ENCODE measurements around the gene NR6A1.

The NR6A1 gene

GRCh38 chr9:124680714-124681390, 90.3 kb downstream of the NR6A1 start:
- no peak for DNase-seq

- DNase-seq = no peak
These were observed 91.1 kb downstream of the NR6A1 start for GRCh38 chr9:124680049-124680448.

- peak in 1 of 2 experiments; percentile 10 for DNase-seq
These were observed 95.0 kb downstream of the NR6A1 start for GRCh38 chr9:124676159-124676551.

DNA sequence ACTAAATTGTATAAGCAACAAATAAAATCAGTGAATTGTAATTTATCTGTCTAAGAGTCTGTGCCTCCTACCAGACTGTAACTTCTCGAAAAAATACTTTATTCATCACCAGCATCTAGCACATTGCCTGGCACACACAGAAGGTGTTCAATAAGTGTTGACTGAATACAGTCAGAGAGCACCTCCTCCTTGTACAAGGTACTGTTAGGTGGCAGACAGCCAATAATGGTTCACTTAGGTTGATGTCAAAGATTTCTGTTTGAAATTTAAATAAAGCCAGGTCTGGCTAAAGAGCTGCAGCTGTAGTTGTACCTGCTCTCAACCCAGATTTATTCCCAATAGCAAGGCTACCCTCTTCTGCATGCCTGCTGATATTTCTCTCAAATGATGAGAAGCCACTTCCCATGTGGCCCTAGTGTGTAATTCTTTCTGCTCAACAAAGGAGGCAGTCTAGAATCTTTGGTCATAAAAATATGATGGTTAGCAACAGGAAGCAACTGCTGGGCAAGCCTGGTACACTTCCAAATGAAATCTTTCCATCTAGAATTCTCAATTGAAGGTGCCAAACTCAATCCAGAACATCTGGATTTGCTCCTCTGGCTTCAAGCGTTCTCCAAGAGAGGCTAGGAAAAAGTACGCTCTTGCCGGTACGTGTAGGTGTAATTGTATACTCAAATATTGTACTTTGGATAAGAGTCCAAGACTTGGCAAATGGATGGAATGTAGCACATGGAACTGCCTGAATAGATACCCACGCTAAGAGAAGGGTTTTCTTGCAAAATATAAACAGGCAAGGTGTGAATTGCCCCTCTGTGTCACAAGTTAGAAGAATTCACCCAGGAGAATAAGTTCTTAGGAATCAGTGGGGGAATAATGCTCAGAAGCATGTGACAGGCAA, 95.6 kb downstream of the NR6A1 start:
- no peak for DNase-seq

DNA sequence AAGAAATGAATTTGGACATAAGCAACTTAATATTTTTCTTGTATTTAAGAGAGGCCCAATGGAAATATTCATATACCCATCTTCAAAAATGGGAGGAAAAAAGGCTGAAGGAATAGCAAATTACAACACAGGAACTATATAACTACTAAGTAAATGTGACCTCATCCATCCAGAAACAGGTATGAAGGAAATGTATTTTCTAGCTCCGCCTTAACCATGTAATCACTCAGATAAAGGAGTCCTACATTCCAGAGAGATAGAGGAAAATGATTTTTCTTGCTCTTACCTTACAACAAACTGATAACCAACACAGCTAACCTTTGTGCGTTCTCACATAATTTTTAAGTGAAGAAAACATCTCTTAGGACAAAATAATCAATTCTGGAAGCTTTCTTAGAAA, 96.5 kb downstream of the NR6A1 start:
- no peak for DNase-seq

DNA sequence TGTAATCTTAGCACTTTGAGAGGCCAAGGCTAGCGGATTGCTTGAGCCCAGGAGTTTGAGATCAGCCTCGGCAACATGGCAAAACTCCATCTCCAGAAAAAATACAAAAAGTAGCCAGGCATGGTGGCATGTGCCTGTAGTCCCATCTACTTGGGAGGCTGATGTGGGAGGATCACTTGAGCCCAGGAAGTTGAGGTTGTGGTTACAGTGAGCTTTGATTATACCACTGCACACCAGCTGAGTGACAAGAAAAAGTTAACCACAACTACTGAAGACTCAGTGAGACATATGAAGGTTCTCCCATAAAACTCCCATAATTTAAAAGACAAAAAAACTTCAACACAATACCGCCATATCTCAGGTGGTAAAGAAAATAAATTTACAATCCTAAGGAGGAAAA, 98.0 kb downstream of the NR6A1 start:
- DNase-seq = no peak

DNA sequence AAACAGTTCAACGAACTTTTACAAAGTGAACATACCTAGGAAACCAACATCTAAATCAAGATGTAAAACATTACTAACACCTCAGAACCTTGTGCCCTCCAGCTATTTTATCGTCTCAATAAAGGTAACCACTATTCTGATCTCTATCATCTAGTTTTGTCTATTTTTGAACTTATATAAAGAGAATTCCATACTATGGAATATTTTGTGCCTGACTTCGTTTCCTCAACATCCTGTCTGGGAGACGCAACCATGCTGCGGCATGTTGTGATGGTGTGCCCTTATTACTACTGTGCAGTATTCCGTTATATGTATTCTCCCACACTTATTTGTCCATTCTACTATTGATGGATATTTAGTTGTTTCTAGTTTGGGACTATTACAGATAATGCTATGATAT, 99.2 kb downstream of the NR6A1 start:
- DNase-seq = no peak

GRCh38 chr9:124666642-124667041, 104.5 kb downstream of the NR6A1 start:
- no peak for DNase-seq

GRCh38 chr9:124665391-124666058, 105.6 kb downstream of the NR6A1 start:
- DNase-seq = no peak

DNA sequence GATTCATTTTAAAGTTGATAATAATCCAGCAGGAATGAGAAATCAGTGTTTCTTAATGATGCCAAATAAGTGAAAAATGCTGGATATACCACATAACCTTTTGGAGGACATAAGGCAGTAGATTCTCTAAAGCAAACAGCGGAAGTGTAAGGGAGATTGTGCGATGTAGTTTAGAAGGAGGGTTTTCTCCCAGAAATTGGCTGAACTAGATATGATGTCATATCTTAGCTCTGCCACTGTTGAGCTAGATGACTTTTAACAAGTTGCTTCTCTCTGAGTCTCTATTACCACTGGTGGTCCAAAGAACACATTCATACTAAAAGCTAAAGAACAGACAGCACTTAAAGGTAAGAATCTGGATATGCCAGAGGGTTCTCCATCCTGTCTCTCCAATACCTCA, 107.0 kb downstream of the NR6A1 start:
- DNase-seq = no peak

DNA sequence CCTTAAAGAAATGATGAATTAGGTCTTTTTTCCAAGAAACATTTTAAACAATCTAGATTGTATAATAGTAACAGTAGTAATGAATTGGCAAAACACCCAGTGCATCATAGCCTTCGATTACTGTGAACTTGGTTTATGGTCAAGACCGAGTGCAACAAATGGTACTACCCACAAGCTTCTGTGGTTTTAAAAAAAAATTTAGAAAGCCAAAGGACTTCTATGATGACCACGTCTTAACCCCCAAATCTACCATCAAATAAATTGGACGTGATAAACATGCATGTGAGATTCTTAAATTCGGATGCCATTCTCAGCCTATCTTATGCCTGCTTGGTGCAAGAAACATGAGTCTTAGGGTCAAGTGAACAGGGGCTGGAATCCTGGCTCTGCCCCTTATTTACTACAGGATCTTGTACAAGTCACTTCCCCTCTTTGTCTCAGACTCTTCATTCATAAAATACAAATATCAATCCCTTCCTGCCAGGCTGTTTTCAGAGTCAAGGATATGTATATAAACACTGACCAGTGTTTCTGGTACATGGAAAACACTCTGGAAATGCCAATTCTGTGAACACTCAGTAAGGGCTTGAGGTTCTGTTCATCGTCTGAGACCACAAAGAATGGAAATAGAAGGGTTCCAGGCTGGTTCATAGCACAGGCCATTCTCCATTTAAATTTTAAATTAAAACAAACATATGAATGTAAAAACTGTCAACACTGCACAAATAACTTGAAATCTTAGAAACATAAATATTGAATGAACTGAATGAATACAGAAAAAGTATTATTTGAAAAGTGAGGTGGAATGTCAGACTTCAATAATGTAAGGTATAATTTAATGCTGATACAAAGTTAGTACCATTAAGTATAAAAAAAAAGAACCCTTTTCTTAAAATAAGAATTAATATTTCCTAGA, 107.8 kb downstream of the NR6A1 start:
- DNase-seq = no peak

- DNase-seq = no peak
These were observed 108.5 kb downstream of the NR6A1 start for GRCh38 chr9:124662561-124662960.

DNA sequence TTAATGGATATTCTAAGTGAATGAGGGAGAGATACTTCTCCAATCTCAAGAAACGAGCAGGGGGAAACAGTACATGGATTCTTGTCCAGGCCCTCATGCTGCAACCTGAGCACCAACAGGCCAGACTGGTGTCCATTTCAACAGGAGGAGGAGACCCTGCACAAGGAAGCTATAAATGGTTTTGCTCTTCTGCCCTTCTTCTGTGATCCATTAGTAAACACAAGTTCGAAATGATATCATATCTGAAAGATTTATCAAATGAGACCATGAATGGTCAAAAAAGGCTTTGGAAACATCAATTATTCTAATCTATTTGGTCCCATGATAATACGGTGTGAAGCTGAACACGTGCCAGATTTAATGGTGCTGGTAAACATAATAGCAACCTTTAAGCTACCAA, 109.8 kb downstream of the NR6A1 start:
- no peak for DNase-seq

DNA sequence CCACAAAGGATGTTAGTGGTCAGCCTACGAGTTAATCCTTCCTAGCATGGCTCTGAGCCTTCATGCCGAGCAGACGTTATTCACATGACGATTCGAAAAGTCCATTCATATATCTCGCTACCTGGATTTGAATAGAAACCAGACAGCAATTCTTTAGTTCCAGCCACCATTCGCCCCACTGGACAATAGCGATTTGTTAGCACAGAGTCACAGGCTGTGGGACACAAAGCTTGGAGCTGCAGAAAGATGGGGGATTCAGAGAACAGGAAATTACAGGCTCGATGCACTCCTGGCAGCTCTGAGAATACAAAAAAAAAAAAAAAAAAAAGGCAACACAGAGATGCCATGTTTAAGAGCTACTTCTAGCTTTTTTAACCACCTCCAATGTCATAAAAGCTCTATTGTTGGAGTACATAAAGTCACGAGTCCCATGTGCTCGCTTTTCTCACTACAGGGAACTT, 110.7 kb downstream of the NR6A1 start:
- no peak for DNase-seq

DNA sequence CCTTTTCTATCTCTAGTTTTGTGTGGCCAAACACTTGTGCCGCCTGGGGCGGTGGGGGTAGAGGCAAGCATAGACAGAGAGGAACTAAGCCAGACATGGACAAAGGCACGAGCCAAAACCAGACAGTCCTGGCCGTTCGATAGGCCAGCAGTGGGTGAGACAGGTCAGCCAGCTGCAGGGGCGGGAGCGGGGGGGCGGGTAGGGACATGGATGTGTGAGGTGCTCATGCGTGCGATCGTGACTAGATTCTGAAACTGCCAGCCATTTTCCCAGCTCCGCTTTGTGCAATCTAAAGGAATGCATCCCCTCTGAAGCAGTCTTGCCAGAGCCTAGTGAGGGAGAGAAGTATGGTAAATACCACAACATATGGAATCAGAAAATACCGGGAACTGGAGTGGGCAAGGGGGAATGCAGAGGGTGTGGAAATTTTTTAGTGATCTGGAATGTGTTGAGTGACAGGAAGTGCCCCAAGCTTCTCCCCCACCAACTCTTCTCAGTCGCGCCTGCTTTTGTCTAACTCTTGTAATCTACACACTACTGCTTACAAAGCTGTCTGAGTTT, 111.9 kb downstream of the NR6A1 start:
- DNase-seq = peak in 1 of 2 experiments; percentile 52

DNA sequence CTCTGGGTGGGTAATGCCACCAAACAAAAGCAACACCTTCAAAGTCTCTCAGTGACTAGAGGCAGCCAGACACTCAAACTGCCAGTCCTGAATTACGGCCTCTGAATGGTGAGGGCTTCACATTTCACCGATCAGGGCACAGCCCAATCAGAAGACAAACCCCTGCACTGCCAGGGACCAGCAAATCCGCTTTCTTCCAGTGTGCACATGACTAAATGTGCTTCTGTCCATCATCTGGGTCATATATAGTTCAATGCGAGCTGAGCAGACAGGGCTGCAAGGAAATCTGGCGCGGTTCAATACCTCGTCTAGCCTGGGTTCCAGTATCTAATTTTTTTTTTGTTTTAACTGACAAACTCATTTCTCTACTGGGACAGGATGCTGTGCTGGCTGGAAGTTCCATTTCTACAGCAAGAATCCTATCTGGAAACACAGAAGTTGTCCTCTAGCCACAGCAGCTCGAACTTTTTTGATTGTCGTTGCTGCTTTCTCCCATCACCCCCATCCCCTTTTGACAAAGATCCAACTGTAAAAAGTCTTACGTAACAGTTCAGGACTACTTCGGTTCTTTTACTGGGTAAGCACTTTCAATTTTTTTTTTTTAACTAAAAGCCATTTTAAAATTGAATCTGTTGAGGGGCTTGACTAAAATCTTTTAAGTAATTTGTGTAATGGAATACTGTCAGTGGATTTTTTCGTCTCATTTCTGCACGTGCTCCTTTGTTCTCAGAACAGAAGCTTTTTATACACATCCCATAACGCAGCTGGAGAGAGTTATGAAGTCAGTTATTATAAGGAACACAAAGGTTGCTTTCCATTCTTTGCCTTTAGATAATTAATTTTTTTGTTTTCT, 112.7 kb downstream of the NR6A1 start:
- peak; percentile 68 to 89 for DNase-seq

DNA sequence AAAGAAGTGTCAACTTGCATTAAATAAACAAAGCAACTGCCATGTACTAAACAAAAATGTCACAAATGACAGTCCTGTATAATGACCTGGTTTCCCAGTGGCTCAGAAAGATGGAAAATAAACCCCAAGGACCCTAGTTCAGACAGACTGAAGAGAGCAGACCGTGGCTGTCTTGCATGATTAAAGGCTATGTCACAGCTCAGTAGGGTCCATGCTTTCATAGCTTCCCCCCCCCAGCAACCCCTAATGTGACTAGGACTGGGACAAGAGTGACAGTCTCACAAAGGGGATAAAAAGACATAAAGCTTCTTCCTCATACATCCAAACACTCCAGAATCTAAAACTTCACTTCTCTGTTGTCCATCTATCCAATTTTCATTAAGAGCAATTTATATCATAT, 113.6 kb downstream of the NR6A1 start:
- no peak for DNase-seq

GRCh38 chr9:124654431-124654830, 116.7 kb downstream of the NR6A1 start:
- no peak for DNase-seq

DNA sequence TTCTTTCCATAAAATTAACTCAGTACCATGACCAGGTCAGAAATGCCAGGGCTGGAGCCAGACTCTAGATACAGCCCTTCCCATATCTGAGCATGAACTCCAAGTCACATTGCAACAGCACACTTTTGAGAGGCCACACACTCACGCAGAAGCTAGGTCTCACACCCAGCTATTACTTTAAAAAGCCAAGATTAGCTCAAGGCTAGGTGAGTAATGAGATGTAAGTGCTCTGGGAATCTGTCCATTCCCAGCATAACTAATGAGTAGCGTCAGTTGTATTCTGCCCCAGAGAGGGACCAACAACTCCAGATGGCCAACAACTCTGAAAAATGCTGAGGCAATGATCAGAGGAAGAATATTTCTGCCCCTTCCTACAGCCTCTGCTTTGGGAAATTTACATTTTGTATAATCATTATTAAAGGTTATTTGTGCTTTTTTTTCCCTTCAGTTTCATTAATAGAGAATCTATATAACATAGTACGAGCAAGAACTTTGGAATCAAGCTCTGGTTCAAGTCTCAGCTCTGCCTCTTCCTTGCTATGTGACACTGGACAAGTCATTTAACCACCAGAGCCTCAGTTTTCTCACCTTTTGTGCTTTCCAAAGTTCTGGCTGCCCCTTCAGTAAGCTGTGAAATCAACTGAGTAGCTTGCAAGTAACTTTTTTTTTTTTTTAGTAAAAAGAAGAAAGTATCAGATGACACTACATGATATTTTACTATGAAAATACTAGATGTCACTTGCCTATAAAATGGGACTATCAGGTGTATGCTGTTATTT, 118.3 kb downstream of the NR6A1 start:
- DNase-seq = peak; percentile 27 to 59

- no peak for DNase-seq
These were observed 118.9 kb downstream of the NR6A1 start for GRCh38 chr9:124652203-124652602.
